OCI-LY3 (cell line): ENCODE data around the gene DPP6.

ENCODE experiments used
- H2AFZ ChIP-seq: fragments of 200-600, 300-600 bp; shearing (Covaris generic); 2 replicates; pipeline ENCODE4 v1.6.0; 2014; ENCODE audit warnings: antibody characterized with exemption, low read depth, low read length
- H3K27ac ChIP-seq: fragments of 200-600, 300-600 bp; sonication (generic); 2 replicates; pipeline ENCODE4 v1.5.1; 2014; ENCODE audit warnings: mild to moderate bottlenecking, low read length, moderate library complexity, mixed read lengths
- H3K27me3 ChIP-seq: fragments of 200-600, 300-600 bp; sonication (generic); 2 replicates; pipeline ENCODE4 v1.6.1; 2014; ENCODE audit warnings: low read depth, low read length, mixed read lengths
- H3K36me3 ChIP-seq: fragments of 200-600, 300-600 bp; sonication (generic); replicated peaks from 2 replicates; pipeline ENCODE3; 2014; ENCODE audit warnings: low read depth, low read length, mixed read lengths
- H3K4me1 ChIP-seq: fragments of 300-600, 200-600 bp; sonication (generic); 2 replicates; pipeline ENCODE4 v1.6.1; 2014; ENCODE audit warnings: low read length, mixed read lengths
- H3K4me2 ChIP-seq: fragments of 200-600, 300-600 bp; sonication (generic); 2 replicates; pipeline ENCODE4 v1.6.1; 2014; ENCODE audit warnings: low read length, mixed read lengths
- H3K4me3 ChIP-seq: fragments of 300-600, 200-600 bp; sonication (generic); 2 replicates; pipeline ENCODE4 v1.5.1; 2014; ENCODE audit warnings: antibody characterized with exemption, mild to moderate bottlenecking, low read length, moderate library complexity
- H3K79me2 ChIP-seq: fragments of 300-600, 200-600 bp; shearing (Covaris generic); 2 replicates; pipeline ENCODE4 v1.6.1; 2014; ENCODE audit warnings: mild to moderate bottlenecking, low read length, mixed read lengths
- H3K9ac ChIP-seq: fragments of 300-600, 200-600 bp; shearing (Covaris generic); 2 replicates; pipeline ENCODE4 v1.6.0; 2014; ENCODE audit warnings: mild to moderate bottlenecking, low read length, moderate library complexity
- H3K9me3 ChIP-seq: fragments of 200-600, 300-600 bp; shearing (Covaris generic); 2 replicates; pipeline ENCODE4 v1.6.1; 2014; ENCODE audit warnings: low read length, mixed read lengths; ENCODE audit not compliant: insufficient read depth
- H4K20me1 ChIP-seq: fragments of 200-600, 300-600 bp; sonication (generic); 2 replicates; pipeline ENCODE4 v1.6.1; 2016; ENCODE audit warnings: low read length, mixed read lengths; ENCODE audit not compliant: insufficient read depth
- EZH2phosphoT487 ChIP-seq: fragments of 200-600 bp; shearing (Covaris generic); IDR thresholded peaks from 2 replicates; pipeline ENCODE4 v1.6.1; 2018; ENCODE audit warnings: antibody characterized with exemption, mixed run types, low read depth
- TF ChIP-seq, protein P1 (sequence below): fragments of 200-600, 300-600 bp; sonication (generic); IDR thresholded peaks from 2 replicates; pipeline ENCODE4 v1.5.1; 2014; ENCODE audit warnings: antibody characterized with exemption, low read length, low read depth

DPP6 gene

DNA sequence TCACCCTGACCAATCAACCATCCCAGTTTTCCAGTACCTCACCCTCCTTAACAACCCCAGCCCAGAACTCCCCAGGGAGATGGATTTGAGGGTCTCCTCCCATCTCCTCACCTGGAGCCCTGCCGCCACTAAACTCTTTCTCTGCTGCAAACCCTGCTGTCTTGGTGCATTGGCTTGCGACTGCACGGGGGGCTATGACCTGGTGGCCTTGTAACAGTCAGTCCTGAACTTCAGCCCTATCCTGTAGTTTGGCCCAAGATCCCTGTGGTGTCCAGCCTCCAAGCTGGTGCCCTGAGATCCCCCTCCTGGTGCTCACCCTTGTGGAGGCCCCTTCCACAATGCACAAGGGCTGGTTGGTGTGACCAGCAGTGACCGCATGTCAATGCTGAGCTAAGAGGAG is 858.8 kb downstream of the DPP6 start:
- no peak overlapping the region for H3K4me3 ChIP-seq
- no peak overlapping the region for H2AFZ ChIP-seq
- no peaks in the 10 kb centered on the region for H4K20me1 ChIP-seq
- no peak for TF ChIP-seq EZH2phosphoT487
- TF ChIP-seq, protein P1, sequence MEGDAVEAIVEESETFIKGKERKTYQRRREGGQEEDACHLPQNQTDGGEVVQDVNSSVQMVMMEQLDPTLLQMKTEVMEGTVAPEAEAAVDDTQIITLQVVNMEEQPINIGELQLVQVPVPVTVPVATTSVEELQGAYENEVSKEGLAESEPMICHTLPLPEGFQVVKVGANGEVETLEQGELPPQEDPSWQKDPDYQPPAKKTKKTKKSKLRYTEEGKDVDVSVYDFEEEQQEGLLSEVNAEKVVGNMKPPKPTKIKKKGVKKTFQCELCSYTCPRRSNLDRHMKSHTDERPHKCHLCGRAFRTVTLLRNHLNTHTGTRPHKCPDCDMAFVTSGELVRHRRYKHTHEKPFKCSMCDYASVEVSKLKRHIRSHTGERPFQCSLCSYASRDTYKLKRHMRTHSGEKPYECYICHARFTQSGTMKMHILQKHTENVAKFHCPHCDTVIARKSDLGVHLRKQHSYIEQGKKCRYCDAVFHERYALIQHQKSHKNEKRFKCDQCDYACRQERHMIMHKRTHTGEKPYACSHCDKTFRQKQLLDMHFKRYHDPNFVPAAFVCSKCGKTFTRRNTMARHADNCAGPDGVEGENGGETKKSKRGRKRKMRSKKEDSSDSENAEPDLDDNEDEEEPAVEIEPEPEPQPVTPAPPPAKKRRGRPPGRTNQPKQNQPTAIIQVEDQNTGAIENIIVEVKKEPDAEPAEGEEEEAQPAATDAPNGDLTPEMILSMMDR = no peak
- H3K4me1 ChIP-seq = no peaks in the 10 kb centered on the region
- no peak overlapping the region for H3K27ac ChIP-seq
- H3K4me2 ChIP-seq = no peak overlapping the region
- H3K9ac ChIP-seq = no peak overlapping the region
- peaks cover 6% of the 10 kb centered on the region; the same call in 1 of the 2 replicates for H3K27me3 ChIP-seq
- no peaks in the 10 kb centered on the region for H3K36me3 ChIP-seq
- no peaks in the 10 kb centered on the region for H3K79me2 ChIP-seq
- H3K9me3 ChIP-seq = 0 out of 2 replicates have a peak, but pooled peaks cover 3% of the 10 kb centered on the region

DNA sequence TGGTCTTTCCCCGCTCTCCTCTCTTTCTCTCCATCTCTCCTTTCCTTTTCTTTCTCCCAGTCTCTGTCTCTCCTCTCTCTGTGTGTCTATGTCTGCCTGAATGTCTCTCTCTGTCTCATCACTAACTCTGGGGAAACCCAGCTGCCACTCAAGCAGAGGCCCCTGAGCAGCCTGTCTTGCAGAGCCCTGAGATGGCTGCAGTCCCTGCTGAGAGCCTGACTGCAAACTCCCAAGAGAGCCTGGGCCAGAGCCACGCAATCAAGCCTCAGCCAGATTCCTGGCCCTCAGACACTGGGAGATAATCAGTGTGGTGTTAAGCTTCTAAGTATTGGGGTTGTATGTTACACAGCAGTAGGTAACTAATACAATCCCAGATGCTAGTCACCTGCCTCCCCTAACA is 859.2 kb downstream of the DPP6 start:
- no peak overlapping the region for H3K4me3 ChIP-seq
- no peak overlapping the region for H2AFZ ChIP-seq
- no peaks in the 10 kb centered on the region for H3K4me1 ChIP-seq
- no peak overlapping the region for H3K9ac ChIP-seq
- peaks cover 6% of the 10 kb centered on the region; the same call in 1 of the 2 replicates for H3K27me3 ChIP-seq
- no peak overlapping the region for H3K27ac ChIP-seq
- H3K36me3 ChIP-seq = no peaks in the 10 kb centered on the region
- no peaks in the 10 kb centered on the region for H3K79me2 ChIP-seq
- no peaks in the 10 kb centered on the region for H4K20me1 ChIP-seq
- no peak overlapping the region for H3K4me2 ChIP-seq
- 0 out of 2 replicates have a peak, but pooled peaks cover 3% of the 10 kb centered on the region for H3K9me3 ChIP-seq
- TF ChIP-seq, protein P1 = no peak
- TF ChIP-seq EZH2phosphoT487 = no peak

DNA sequence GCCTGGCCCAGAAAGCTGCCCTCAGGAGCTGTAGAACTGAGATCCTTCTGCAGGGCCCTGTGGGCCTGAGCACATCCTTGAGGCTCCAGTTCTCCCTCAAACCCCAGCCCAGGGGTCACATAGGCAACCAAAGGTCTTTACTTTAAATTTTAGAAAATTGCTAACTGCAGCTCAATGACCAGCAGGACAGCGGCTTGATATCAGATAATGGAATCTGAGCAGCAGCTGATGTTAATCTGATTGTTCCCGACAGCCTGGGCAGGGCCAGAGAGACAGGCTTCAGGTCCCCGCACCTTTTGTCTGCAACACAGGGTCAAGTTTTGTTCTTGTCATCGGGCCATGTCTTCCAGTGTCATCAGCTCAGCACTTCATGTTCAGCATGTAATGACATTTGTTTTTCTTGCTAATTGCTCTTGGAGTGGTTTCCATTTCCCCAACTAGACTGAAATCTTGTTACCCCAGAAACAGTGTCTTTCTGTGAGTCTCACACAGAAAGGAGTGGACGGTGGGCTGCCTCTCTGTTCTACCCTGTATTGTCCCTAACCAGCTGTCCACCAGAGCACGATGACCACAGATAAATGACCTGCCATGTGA is 859.8 kb downstream of the DPP6 start:
- Histone ChIP-seq H3K9ac (no peak overlapping the region), H3K36me3 (no peaks in the 10 kb centered on the region), H3K27ac (no peak overlapping the region), H3K4me3 (no peak overlapping the region), H2AFZ (no peak overlapping the region), H3K4me2 (no peak overlapping the region), H3K4me1 (no peaks in the 10 kb centered on the region), H3K79me2 (no peaks in the 10 kb centered on the region), H3K27me3 (peaks cover 6% of the 10 kb centered on the region; the same call in 1 of the 2 replicates), H4K20me1 (no peaks in the 10 kb centered on the region), H3K9me3 (0 out of 2 replicates have a peak, but pooled peaks cover 3% of the 10 kb centered on the region)
- TF ChIP-seq, protein P1 = no peak
- no peak for TF ChIP-seq EZH2phosphoT487

DNA sequence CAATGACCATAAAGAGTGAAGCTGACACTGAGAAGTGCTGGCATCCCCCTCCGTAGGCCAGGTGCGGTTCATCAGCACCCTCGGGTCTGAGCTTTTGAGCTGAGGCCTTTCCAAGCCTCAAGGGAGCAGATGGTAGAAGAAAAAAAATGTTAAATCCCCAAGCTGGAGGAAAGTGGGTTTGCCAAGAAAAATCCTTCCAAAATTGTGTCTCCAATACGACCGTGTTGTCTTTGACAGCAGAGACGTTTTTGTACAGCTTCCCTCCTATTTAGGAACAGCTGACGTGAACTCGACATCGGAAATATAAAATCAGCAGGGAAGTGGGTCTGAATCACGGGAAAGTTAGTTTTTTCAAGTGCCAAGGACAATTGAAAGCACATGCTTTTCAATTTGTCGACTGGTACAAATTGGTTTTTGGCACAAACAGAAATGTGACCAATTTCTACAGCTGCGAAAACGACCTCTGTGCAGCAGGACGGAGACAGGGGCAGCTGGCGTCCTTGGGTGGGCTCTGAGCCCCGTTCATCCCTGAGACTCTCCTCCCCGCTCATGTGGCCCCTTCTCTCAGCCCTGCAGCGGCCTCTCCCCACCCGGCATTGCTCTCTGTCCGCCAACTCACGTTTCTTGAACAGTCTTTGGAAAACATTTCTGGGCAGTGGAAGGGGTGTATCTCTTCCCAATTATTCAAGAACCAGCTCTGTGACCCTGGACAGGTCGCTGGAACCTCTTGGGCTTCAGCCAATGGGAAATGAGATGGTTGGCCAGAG is 860.9 kb downstream of the DPP6 start:
- Histone ChIP-seq H3K4me3 (no peak overlapping the region), H3K36me3 (no peaks in the 10 kb centered on the region), H2AFZ (no peak overlapping the region), H3K79me2 (no peaks in the 10 kb centered on the region), H3K4me2 (no peak overlapping the region), H4K20me1 (no peaks in the 10 kb centered on the region), H3K27ac (no peak overlapping the region), H3K4me1 (no peaks in the 10 kb centered on the region), H3K9ac (no peak overlapping the region), H3K27me3 (peaks cover 6% of the 10 kb centered on the region; the same call in 1 of the 2 replicates), H3K9me3 (0 out of 2 replicates have a peak, but pooled peaks cover 3% of the 10 kb centered on the region)
- no peak for TF ChIP-seq EZH2phosphoT487
- TF ChIP-seq, protein P1 = no peak
